GM19372 (cell line): ENCODE data around the gene CDH23.

ENCODE experiments used
- ATAC-seq: cut with Tn5 transposase; IDR thresholded peaks from one replicate; pipeline ENCODE4 v1.9.1; 2021; ENCODE audit warnings: mild to moderate bottlenecking, low read depth, moderate library complexity; ENCODE audit not compliant: unreplicated experiment

CDH23 gene

DNA sequence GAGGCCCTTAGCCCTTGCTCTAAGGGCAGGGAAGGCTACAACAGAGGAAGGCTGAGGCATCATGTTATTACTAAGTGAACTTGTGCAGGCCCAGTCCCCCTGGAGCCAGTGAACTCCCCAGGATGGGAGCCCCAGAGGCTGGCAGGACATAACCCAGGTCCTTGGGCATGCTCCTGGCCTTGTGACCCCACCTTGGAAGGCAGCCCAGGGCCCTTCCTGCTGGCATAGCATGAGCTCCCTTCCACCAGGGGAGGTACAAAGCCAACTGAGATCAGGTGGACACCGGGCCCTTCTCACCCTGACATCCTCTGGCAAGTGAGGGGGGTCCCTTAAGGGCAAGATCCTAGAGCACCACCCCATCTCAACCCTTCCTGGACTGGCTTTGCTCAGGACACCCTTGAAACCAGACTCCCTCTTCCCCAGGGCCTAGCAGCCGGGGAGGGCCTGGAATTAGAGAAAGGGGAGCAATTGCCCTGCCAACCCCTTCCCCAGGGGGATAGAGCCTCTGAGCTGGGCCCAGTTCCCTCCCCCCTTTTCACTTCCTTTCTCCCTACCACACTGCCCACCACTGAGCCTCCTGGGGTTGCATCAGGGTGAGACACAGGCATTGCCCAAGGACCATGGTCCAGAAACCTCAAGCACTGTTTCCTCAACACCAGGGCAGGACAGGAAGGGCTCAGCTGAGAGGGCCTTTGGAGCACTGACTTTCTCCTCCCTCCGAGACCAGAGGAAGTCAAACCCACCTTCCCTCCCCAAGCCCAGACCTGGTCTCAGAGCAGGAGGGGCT, 378.4 kb downstream of the CDH23 start:
- ATAC-seq: no peak

DNA sequence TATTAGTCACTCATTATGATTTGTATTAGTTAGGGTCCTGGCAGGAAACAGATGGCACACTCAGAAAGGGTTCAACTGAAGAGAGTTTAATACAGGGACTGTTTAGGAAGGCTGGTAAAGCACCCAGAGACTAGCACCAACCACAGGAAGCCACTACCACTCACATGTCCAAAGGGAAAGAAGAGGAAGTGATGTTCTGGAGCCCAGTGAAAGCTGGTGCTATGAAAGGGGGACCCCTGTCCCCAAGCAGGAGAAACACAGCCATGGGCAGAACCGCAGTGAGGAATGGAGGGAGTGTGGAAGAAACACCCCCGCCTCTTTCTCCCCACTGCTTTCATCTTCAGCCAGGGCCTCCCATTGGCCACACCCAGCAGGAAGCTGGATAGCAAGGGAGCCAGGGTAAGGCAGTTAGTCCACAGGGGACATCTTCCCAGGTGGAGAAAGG, 379.8 kb downstream of the CDH23 start:
- ATAC-seq: no peak

DNA sequence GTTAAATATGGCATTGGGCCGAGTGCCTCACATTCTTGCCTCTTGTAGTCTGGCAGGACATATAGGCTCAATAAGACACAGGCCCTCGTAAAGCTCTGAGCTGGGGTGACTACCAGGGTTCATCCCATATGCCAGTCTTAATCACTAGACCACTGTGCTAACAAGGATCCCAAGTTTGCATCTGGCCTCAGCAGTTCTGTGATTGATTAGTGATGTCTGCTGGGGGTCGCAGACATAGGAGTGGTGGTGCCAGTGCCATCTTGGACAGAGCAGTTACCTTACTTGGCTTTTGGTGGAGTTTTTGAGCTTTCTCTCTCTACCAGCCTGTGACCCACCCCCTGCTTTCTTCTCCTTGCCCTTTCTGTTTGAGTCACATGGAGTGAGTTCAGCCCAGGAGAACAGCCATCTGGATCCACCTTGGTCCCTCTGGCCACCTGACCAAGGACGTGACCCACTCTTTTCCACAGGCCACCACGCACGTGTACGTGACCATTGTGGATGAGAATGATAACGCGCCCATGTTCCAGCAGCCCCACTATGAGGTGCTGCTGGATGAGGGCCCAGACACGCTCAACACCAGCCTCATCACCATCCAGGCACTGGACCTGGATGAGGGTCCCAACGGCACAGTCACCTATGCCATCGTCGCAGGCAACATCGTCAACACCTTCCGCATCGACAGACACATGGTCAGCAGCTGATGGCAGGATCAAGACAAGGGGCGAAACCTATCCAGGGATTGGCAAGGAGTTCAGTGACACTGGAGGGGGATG, 380.7 kb downstream of the CDH23 start:
- ATAC-seq: no peak

DNA sequence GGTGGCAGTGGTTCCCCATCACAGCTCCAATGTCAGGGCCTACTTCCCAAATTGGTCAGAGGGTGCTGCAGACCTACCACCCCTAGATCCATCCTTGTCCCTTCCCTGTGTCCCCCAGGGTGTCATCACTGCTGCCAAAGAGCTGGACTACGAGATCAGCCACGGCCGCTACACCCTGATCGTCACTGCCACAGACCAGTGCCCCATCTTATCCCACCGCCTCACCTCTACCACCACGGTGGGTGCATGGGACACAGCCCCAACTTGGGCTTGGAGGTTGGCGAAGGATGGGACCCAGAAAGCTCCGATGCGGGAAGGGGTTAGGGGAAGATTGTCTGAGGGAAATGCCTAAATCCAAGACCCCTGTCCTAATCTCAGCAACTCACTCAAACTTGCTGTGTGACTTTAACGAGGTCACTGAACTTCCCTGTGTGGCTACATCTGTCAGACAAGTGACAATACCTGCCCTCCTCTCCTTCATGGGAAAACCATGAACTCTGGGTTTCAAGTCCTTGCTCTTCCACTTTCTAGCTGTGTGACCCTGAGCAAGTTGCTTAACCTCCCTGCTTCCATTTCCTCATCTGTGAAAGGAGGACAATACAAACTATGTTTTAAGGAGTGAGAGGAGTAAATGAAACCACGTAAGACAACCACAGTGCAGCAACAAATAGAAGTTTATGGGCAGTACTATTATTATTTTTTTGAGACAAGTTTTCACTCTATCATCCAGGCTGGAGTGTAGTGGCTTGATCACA, 381.5 kb downstream of the CDH23 start:
- ATAC-seq: no peak

DNA sequence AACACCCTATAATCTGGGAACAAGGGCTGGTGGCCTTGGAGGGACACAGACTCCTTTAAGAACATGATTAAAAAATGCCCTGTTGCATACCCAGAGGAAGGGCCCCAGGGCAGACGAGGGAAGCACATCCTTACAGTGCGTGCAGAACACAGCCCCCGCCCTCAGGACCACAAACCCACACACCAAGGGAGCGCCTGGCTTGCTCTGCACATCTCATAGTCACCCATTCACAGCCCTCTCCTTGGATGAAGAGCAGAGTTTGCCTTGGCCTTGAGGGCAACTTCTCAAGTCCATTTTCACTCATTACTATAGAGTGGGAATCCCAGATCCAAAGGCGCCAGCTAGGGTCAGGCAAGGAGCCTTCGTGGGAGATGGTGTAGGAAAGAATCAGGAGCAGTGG, 382.9 kb downstream of the CDH23 start:
- ATAC-seq: no peak

DNA sequence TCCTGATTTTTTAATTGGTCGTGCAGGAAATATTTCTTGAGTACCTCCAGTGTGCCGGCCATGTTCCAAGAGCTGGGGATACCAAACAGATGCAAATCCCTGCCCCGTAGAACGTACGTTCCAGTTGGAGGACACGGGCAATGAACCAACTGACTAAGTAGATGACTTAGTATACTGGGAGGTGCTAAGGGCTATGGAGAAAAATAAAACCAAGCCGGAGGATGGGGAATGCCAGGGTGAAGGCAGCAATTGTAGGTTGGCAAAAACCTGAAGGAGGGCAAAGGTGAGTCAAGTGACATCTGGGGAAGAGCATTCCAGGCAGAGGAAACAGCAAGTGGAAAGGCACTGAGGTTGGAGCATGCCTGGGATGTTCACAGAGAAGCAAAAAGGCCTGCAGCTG, 383.4 kb downstream of the CDH23 start:
- no peak for ATAC-seq

DNA sequence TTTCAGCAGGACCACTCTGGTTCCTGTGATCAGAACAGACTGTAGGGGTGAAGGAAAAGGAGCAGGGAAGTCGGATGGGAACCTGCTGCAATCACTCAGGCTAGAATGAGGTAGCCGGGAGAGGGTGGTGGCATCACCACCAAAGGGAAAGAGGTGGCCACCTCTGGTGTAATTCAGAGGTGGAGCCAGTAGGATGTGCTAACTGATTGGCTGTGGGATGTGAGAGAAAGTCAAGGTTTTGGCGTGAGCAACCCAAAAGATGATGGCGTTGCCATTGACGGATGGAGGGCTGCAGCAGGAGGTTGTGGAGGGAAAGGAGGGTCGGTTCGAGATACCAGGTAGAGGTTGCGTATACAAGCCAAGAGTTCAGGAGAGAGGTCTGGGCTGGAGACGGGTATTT, 384.0 kb downstream of the CDH23 start:
- ATAC-seq: no peak

DNA sequence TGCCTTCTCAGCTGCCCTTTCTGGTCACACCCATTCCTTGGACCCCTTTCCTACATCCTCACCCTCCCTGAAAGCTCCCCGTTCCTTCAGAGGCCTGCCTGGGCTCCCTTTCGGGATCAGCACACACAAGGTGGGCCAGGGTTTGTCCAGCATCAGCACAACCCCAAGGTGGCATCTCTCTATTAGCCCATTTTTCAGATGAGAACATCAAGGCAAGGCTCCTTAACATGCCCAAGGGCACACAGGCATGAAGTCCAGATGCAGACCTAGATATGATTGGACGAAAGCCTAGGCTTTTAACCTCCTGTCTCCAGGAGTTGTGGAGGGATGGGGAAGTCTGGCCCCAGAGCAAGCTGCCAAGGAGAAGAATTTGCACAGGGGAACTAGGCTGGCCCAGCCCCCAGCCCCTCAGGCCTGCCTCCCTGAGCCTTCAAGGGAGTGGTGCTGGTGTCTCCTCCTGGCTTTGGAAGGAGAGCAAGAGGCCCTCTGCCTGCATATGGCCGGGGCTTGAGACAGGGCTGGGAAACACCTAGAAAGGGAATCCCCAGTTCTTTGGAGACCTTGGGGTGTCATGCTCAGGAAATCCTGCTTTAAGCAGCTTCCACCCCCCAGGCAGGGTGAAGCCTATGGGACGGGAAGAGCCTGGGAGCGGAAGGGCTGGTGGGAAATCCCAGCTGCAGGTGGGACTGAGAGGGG, 385.6 kb downstream of the CDH23 start:
- no peak for ATAC-seq

DNA sequence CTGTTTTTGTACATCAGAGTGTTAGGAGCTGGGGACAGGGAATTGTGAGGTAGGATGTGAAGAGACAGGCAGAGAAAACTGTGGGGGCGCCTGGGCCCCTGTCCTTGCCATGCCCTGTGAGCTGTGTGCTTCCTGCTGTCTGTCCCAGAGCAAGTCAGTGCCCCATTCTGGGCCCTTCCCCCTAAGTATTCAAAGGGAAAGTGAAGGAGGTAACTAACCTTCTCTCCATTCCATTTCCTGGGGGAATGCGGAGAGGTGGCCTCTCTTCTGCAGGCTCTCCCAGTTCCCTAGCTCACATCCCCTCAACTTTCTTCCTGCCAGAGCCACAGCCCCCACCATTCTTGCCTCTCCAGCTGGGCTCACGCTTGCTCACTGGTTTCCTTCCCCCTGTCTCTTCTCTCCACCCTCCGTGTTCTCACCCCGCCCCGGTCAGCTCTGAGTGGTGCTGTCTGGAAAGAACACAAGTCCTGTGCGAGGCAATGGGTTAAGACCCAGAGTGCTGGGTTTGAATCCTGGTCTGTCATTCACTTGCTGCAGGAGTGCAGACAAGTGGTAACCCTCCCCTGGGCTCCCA, 386.3 kb downstream of the CDH23 start:
- no peak for ATAC-seq

DNA sequence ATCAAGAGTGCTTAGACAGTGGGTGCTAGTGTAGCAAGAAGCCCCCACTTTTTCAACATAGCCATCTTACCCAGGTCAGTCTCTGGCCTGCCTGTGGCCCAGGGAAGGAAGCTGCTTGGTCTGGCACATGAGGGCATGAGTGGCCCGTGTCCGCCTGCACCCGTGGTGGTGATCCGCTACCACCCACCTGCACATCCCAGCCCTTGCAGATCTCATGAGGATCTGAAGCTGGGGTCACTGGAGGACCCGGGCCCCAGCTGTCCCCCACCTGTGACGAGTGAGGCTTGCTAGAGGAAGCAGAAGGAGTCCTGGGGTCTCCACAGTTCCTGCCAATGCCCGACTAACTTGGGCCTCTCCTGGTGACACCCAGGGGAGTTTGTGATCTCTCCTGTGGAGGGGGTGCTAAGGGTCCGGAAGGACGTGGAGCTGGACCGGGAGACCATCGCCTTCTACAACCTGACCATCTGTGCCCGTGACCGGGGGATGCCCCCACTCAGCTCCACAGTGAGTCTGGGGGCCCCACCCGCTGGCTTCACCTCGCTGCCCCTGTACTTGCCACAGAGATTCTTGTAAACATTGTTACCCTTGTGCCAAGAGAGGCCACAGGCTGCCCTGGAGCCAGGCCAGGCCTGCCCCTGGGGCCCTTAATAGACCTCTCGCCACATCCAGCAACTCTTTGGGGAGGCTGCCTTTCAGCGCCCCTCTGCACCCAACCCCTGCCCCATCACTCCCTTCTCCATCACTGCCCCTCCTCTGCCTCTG, 387.4 kb downstream of the CDH23 start:
- no peak for ATAC-seq

DNA sequence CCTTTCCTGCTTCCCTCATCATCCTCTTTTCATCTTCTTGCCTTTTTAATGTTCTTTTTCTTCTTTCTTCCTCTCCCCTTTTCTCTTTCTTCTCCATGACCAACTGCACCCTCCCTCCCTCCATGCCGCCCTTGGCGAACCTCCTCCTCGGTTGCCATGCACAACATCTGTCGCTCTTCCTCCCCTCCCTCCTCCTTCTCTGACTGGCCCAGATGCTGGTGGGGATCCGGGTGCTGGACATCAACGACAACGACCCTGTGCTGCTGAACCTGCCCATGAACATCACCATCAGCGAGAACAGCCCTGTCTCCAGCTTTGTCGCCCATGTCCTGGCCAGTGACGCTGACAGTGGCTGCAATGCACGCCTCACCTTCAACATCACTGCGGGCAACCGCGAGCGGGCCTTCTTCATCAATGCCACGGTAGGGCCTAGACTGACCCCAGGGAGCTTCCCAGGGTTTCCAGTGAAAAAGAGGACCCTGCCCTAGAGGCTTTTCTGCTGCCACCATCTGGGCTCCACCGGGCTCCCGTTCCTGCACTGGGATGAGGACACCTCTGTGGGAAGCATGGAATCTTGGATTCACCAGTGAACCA, 388.1 kb downstream of the CDH23 start:
- no peak for ATAC-seq

DNA sequence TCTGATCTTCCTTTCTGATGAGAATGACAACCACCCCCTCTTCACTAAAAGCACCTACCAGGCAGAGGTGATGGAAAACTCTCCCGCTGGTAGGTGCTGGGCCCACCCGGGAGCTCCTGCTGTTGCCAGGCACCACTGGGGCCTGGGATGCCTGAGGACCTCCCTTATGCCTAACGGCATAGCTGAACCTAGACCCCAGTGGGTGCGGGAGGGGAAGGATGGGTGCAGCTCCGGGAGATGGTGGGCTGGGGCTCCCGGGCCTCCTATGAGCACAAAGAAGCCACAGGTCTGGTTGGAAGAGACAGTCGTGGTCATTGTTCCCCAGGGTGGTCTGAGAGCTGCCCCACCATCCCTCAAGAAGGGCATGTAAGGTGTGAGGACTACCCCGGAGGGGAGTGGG, 392.2 kb downstream of the CDH23 start:
- no peak for ATAC-seq

DNA sequence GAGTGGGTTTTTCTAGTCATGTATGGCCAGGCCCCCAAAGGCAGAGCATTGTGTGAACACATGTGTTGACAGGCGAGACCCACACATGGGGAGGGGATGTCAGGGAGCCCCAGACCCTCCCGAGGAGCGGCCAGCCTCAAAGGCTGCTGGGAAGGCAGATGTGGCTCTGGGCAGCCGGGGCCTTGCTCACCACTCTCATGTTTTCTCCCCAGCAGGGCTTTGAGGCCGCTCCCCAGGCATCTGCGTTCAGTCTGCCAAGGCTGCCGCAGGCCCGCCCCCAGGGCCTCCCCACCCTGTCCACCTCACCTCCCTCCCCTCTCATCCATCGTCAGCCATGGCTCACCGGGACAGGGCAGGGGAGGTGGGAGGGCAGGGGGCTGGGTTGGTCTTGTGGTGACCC, 393.2 kb downstream of the CDH23 start:
- ATAC-seq: no peak

DNA sequence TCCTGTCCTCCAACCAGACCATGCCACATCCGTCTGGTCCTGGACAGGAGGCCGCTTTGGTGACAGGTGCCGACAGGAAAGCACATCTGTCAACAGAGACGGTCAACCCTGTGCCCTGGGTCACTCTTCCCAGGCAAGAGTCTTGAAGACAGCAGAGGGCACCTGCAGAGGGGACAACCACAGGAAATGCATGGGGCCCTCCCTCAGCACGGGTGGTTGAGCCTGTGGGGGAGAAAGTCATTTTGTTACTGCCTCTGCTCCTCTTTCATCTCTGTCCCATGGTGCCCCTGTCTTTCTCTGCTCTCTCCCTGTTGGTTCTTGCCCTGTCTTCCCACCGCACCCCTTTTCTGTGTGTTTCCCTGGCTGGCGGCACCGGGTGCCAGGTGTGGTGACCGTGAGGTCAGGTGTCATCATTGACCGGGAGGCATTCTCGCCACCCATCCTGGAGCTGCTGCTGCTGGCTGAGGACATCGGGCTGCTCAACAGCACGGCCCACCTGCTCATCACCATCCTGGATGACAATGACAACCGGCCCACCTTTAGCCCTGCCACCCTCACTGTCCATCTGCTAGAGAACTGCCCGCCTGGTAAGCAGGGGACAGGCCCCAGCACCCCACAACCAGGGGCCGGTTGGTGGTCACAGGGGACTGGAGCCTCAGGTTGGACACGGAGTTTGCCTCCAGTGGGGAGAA, 394.2 kb downstream of the CDH23 start:
- ATAC-seq: no peak

DNA sequence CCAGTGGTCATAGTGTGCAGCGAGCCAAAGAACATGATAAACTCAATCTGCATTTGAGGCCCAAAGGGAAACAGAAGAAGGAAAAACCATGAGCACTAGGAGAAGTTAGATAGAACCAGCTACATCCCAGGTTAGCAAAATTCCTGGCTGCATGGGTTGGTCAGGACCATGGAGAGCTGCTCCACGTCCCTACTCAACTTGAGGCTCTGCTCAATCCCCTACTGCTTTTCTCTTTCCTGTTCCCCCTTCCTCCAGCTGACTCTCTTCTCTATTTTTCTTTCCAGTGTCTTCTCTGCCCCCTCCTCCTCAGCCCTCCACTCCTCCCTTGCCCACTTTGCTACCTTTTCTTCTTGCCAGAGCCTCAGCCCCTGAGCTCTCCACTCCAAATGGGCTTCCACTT, 398.5 kb downstream of the CDH23 start:
- ATAC-seq: no peak

DNA sequence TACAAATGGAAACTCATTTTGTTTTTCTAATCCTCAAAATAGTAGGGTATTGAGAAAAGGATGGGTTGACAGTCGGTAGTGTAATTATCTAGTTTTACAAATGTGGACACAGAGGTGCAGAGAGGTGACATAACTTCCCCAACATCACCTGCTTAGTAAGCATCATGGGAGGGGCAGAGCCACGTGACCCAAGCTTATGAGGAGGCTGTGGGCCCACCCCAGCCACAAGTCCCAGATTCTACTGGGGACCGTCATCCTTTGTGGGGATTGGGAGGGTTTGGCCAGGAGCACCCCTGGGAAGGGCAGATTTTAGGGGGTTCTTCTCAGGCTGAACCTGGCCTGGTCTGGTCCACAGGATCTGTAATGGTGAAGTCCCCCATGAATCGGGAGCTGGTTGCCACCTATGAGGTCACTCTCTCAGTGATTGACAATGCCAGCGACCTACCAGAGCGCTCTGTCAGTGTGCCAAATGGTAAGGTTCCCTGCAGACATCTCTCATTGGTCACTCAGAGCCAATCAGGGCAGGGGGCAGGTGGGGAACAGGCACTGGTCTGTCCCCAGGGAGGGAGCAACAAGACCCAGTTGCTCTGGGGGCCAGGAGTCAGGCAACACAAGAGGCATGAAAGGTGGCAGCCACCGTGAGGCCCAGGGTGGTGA, 400.2 kb downstream of the CDH23 start:
- ATAC-seq: no peak

DNA sequence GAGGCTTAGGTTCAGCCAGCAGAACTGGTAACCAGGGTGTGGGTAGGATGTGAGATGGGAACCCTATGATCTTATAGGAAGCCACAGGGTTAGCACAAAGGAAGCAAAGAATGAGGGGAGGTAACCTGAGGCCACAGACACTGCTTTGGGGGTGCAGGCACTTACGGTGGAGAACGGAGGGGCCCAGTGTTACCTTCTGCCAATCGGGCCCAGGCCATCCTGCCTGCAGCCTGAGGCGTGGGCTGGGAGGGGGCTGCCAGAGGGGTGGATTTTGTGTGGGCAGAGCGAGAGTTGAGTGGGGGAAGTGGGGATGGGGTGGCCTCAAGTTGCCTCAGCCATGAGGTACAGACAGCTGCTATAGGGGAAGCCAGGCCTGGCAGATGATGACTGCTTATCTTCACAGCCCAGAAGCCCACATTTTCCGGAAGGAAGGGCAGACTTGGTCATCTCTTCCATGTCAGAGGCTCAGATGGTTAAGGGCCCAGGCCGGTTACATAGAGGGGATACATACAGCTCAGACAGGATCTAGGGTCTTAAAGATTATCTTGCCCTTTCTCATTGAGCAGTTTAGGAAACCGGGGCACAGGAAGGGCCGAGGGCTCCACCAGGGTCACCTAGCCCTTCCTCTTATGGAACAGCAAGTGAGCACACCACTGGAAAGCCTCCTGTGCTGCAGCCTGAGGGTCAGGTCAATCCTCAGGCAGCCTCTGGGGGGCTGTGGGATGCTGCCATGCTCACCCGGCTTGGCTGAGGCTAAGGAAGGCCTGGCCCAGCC, 401.0 kb downstream of the CDH23 start:
- ATAC-seq: no peak

DNA sequence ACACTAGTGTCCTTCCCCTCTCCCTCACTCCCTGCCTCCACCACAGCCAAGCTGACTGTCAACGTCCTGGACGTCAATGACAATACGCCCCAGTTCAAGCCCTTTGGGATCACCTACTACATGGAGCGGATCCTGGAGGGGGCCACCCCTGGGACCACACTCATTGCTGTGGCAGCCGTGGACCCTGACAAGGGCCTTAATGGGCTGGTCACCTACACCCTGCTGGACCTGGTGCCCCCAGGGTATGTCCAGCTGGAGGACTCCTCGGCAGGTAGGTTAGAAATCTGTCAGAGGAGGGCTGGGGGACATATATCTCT, 401.5 kb downstream of the CDH23 start:
- ATAC-seq: no peak
